ENCODE data around the gene CDCA5. TPM values are rescaled to one million over a fixed set of nuclear protein-coding genes. Genes with fewer than 3 reads are reported as not detected.
A peak's percentile ranks its signal among the peaks of the same experiment; 100 is the strongest.

CDCA5 gene
- polyA plus RNA-seq, 3 donors = 0.20 to 0.28 TPM; not detected in 1

DNA sequence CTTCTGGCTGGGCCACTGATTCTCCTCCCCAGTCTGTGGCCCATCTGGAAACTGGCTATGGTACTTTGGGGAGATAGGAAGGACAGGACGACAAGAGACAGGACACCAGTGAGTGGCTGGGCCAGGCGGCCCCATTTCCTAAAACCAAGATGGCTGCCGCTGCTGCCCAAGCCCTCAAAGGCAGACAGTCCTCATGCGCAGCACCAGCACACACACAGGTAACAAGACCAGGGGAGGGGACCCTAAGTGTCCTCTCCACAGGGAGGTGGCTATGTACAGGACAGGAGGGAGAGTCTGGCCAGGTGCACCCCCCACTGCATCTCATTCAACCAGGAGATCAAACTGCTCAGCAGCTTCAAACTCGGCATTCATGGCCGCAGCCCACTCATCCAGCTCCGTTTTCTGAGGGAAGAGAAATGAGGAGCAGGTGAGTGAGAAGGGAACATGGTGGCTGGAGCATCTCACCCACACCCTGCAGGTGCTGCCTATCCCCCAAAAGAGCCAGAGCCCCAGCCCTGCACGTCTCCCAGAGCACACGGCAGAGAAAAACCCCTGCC is 5.0 kb downstream of the CDCA5 start:
- H3K79me2 ChIP-seq (ENCODE audit: insufficient read depth, low read length) = peaks cover 63% of the 10 kb centered on the region
- Mint-ChIP-seq H3K4me3 (no peak overlapping the region), H3K27me3 (ENCODE audit: low read depth in 3 of 3) (no peaks in the 10 kb centered on the region), H3K9me3 (peaks cover 0 to 2% (median 0%) of the 10 kb centered on the region in 7 donors), H3K4me1 (peaks cover 35% of the 10 kb centered on the region), H3K27ac (peak overlapping the region in 5 of 7 donors; percentile 49 to 71 (median 65)), H3K36me3 (peaks cover 7 to 38% of the 10 kb centered on the region in 2 donors)
- H3K27me3 ChIP-seq (ENCODE audit: control insufficient read depth in 2 of 2, insufficient read depth in 2 of 2, low read length in 2 of 2) = no peaks in the 10 kb centered on the region
- no peaks in the 10 kb centered on the region for H3K9me3 ChIP-seq (replicated peaks in 1 of 2; ENCODE audit: control insufficient read depth in 1 of 2, insufficient read depth in 1 of 2, low read length in 2 of 2)
- DNase-seq = no peak
- H3K4me2 ChIP-seq (replicated peaks; ENCODE audit: extremely low read depth, low read length, poor library complexity, severe bottlenecking) = no peak overlapping the region
- no peak overlapping the region for H3K4me3 ChIP-seq (replicated peaks in 1 of 3; ENCODE audit: low read depth in 2 of 3, low read length in 3 of 3)
- peak overlapping the region in 1 of 2 donors; percentile 45 for H3K27ac ChIP-seq (ENCODE audit: low read depth in 1 of 2, low read length in 2 of 2)
- TF ChIP-seq CTCF (IDR thresholded peaks at IDR 0.05) = no peak
- no peak overlapping the region for H2AFZ ChIP-seq (ENCODE audit: insufficient read depth, low read depth, low read length, poor library complexity, severe bottlenecking)
- 100% methylated on average over 5 of the region's 9 CpGs for WGBS (ENCODE audit: insufficient coverage)
- peaks cover 22 to 29% of the 10 kb centered on the region in 2 donors for H3K4me1 ChIP-seq (ENCODE audit: control insufficient read depth in 1 of 2, insufficient read depth in 2 of 2, low read length in 2 of 2)
- H3K9ac ChIP-seq (ENCODE audit: insufficient read depth, low read length, poor library complexity, severe bottlenecking) = no peak overlapping the region
- peaks cover 5 to 18% of the 10 kb centered on the region in 2 donors for H3K36me3 ChIP-seq (replicated peaks in 1 of 2; ENCODE audit: control insufficient read depth in 1 of 2, insufficient read depth in 2 of 2, low read length in 2 of 2)
- no peaks in the 10 kb centered on the region for H4K20me1 ChIP-seq (ENCODE audit: insufficient read depth, low read length)
- intact Hi-C loops (cut with micrococcal nuclease) = no loop called here

DNA sequence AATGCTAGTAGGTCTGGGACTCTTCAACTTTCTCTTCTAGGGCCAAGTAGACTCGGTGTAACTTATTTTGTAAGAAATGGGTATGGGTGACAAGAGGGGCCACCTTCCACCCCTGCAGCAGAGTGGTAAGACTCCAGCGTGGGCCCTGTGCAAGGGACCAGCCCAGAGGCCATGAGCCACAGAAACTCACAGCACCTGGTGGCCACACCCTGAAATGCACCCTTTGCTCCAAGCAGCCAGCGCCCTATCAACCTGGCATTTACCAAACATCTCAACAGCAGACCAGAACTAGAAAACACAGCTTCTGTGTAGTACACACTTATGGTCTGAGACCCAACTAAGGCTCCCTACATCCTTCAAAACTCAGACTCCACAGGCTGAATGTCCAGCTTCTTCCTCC is 5.7 kb downstream of the CDCA5 start:
- H3K4me1 Mint-ChIP-seq = peaks cover 30% of the 10 kb centered on the region
- H3K27ac ChIP-seq (ENCODE audit: low read depth in 1 of 2, low read length in 2 of 2) = peak overlapping the region in 1 of 2 donors; percentile 45
- peak; percentile 38 to 53 (median 42) for DNase-seq
- no peaks in the 10 kb centered on the region for H4K20me1 ChIP-seq (ENCODE audit: insufficient read depth, low read length)
- peaks cover 5 to 18% of the 10 kb centered on the region in 2 donors for H3K36me3 ChIP-seq (replicated peaks in 1 of 2; ENCODE audit: control insufficient read depth in 1 of 2, insufficient read depth in 2 of 2, low read length in 2 of 2)
- H3K27me3 ChIP-seq (ENCODE audit: control insufficient read depth in 2 of 2, insufficient read depth in 2 of 2, low read length in 2 of 2) = no peaks in the 10 kb centered on the region
- H3K9me3 ChIP-seq (replicated peaks in 1 of 2; ENCODE audit: control insufficient read depth in 1 of 2, insufficient read depth in 1 of 2, low read length in 2 of 2) = no peaks in the 10 kb centered on the region
- no peak overlapping the region for H3K9ac ChIP-seq (ENCODE audit: insufficient read depth, low read length, poor library complexity, severe bottlenecking)
- TF ChIP-seq CTCF (IDR thresholded peaks at IDR 0.05) = peak; percentile 71
- H3K4me2 ChIP-seq (replicated peaks; ENCODE audit: extremely low read depth, low read length, poor library complexity, severe bottlenecking) = no peak overlapping the region
- H3K4me1 ChIP-seq (ENCODE audit: control insufficient read depth in 1 of 2, insufficient read depth in 2 of 2, low read length in 2 of 2) = peaks cover 16 to 22% of the 10 kb centered on the region in 2 donors
- 55% methylated on average over 3 of the region's 3 CpGs for WGBS (ENCODE audit: insufficient coverage)
- H3K27ac Mint-ChIP-seq = peak overlapping the region in 6 of 7 donors; percentile 3 to 71 (median 58)
- H3K9me3 Mint-ChIP-seq = no peaks in the 10 kb centered on the region
- H3K36me3 Mint-ChIP-seq = peaks cover 7 to 38% of the 10 kb centered on the region in 2 donors
- H3K4me3 Mint-ChIP-seq = no peak overlapping the region
- H3K79me2 ChIP-seq (ENCODE audit: insufficient read depth, low read length) = peaks cover 55% of the 10 kb centered on the region
- H3K27me3 Mint-ChIP-seq (ENCODE audit: low read depth in 3 of 3) = no peaks in the 10 kb centered on the region
- H2AFZ ChIP-seq (ENCODE audit: insufficient read depth, low read depth, low read length, poor library complexity, severe bottlenecking) = peak overlapping the region; percentile 17
- intact Hi-C loops (cut with micrococcal nuclease) = no loop called here
- H3K4me3 ChIP-seq (replicated peaks in 1 of 3; ENCODE audit: low read depth in 2 of 3, low read length in 3 of 3) = no peak overlapping the region

Data from CD14-positive monocyte (primary cell).